GM21619 (cell line): ENCODE results near the gene MLYCD.

Experiments
- ATAC-seq: cut with Tn5 transposase; IDR thresholded peaks from one replicate; pipeline ENCODE4 v1.9.1; 2021; ENCODE audit not compliant: unreplicated experiment

MLYCD gene

DNA sequence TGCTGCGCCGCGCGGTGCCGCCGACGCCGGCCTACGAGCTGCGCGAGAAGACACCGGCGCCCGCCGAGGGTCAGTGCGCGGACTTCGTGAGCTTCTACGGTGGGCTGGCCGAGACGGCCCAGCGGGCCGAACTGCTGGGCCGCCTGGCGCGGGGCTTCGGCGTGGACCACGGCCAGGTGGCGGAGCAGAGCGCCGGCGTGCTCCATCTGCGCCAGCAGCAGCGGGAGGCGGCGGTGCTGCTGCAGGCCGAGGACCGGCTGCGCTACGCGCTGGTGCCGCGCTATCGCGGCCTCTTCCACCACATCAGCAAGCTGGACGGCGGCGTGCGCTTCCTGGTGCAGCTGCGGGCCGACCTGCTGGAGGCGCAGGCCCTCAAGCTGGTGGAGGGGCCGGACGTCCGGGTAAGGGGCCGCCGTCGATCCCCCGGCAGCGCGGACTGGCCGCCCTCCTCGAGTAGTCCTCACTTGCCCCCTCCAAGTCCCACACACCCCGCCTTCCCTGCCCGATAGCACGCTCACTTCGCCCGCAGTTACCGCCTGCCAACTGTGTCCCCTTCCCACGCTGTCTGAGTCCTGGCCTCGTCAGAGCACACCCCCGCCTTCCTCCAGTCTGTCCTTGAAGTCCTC is 470 bp downstream of the MLYCD start:
- ATAC-seq = peak; percentile 59

GRCh38 chr16:83899978-83900377 is 1.1 kb downstream of the MLYCD start:
- no peak for ATAC-seq

DNA sequence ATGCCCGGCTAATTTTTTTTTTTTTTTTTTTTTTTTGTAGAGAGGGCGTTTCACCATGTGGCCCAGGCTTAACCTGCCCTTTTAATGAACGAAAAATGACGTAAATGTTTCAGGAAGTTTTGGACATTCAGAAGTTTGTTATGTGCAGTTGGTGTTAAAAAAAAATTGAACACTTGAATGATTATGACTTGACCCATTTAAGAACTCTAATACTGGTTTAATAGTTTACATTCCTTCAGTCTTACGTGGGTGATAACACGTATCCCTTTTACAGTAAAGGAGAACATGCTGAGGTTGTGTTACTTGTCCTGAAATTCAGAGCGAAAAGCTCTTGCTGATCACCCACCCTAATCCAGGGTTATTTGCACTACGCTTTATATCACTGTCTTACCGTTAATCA is 1.7 kb downstream of the MLYCD start:
- no peak for ATAC-seq

- no peak for ATAC-seq
Observed at GRCh38 chr16:83901101-83901500, 2.2 kb downstream of the MLYCD start.

DNA sequence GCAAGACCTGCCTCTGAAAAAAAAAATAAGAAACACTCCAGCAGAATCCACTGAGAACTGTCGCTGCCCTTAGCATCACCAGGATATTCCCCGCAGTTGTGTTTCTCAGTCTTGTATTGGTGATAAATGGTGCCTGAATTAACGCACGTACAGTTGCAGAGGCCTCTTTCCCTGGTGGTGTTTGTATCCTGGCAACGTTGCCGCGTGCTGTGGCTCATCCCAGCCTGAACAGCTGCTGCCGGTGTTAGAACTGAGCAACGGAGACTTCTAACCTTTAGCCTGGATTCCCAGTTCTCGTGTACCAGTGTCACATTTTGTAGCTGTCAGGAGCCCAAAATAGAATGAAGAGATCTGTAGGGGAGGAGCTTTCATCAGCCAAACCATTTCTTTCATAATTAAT is 4.8 kb downstream of the MLYCD start:
- ATAC-seq = no peak

GRCh38 chr16:83906683-83907082 is 7.8 kb downstream of the MLYCD start:
- ATAC-seq = no peak

DNA sequence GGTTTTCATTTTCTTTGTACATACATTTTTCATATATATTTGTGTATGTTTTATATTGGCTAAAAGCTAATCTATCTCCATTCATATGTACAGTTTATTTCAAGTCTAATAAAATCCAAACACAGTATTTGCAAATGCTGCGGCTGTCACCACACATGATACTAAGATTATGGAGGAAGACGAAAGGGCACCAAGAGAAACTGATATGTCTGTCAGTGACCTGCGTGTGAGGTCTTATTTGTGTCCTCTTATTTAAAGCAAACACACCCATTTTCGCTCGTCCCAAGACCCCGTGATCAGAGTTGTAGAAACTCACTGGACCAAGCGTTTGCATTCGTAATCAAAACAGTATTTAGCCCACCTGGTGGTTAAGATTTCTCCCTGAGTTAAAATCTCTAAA is 8.2 kb downstream of the MLYCD start:
- no peak for ATAC-seq

DNA sequence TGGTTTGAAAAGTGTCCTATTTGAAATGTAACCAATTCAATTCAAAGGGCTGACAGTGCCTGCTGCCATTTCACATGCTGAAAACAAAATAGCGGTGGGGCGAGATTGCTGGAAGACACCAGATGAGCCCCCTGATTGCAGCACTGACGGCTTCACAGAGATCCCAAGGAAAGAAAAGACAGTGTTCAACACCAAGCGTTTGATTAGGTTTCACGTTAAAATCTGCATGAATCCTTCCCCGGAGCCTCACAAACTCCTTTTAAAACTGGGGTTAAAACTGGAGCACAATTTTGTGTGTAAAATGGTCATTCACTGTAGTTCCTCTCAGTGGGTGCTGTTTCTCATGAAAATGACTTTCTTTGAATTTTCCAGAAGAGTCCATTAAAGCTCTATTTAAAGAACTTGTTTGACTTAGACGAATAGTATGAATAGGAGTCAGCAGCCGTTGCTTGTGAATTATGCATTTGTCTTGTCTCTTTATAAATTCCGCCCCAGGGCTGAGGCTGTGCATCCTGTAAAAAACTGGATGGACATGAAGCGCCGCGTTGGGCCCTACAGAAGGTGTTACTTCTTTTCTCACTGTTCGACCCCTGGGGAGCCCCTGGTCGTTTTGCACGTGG is 8.8 kb downstream of the MLYCD start:
- ATAC-seq = no peak

- ATAC-seq = no peak
Observed at GRCh38 chr16:83908798-83909197, 9.9 kb downstream of the MLYCD start.

GRCh38 chr16:83911290-83911689 is 12.4 kb downstream of the MLYCD start:
- no peak for ATAC-seq

GRCh38 chr16:83912519-83913244 is 13.8 kb downstream of the MLYCD start:
- no peak for ATAC-seq

DNA sequence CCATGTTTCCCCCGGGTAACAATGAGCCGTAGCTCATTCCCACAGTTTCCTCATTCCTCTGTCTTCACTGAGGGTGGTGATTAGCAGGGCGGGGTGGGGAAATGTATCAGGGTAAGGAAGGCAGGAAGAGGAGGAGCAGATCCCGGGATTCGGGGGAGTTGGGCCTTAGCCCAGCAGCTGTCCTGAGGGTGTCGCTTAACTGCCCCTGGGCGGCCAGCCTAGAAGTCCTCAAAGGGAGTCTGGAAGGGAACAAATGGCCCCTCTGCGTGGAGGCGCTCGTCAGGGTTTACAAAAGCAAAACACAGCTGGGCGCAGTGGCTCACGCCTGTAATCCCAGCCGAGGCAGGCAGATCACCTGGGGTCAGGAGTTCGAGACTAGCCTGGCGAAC is 14.3 kb downstream of the MLYCD start:
- no peak for ATAC-seq

GRCh38 chr16:83914091-83914710 is 15.3 kb downstream of the MLYCD start:
- ATAC-seq = no peak

DNA sequence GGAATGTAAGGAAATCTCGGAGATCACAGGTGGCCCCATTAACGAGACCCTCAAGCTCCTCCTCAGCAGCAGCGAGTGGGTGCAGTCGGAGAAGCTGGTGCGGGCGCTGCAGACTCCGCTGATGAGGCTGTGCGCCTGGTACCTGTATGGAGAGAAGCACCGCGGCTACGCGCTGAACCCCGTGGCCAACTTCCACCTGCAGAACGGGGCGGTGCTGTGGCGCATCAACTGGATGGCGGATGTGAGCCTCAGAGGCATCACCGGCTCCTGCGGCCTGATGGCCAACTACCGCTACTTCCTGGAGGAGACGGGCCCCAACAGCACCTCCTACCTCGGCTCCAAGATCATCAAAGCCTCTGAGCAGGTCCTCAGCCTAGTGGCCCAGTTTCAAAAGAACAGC is 16.2 kb downstream of the MLYCD start:
- ATAC-seq = no peak

DNA sequence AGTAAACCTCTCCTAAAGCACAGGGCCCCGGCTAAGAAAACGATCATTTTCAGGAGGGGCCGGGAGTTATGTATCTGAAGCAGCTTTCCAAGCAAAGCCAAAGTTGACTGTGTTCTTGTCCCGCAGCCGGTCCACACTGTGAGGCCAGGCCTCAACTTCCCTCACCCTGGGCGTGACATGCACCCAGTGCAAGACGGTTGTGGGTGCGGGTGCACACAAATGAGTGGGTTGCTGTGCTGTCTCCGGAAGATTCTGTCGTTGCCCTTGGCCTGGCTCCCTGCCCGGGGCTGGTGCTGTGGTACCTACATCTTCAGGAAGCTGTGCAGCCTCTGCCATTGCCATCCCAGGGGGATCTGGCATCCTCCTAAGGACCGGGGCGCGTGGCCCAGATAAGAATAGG is 16.6 kb downstream of the MLYCD start:
- ATAC-seq = no peak

DNA sequence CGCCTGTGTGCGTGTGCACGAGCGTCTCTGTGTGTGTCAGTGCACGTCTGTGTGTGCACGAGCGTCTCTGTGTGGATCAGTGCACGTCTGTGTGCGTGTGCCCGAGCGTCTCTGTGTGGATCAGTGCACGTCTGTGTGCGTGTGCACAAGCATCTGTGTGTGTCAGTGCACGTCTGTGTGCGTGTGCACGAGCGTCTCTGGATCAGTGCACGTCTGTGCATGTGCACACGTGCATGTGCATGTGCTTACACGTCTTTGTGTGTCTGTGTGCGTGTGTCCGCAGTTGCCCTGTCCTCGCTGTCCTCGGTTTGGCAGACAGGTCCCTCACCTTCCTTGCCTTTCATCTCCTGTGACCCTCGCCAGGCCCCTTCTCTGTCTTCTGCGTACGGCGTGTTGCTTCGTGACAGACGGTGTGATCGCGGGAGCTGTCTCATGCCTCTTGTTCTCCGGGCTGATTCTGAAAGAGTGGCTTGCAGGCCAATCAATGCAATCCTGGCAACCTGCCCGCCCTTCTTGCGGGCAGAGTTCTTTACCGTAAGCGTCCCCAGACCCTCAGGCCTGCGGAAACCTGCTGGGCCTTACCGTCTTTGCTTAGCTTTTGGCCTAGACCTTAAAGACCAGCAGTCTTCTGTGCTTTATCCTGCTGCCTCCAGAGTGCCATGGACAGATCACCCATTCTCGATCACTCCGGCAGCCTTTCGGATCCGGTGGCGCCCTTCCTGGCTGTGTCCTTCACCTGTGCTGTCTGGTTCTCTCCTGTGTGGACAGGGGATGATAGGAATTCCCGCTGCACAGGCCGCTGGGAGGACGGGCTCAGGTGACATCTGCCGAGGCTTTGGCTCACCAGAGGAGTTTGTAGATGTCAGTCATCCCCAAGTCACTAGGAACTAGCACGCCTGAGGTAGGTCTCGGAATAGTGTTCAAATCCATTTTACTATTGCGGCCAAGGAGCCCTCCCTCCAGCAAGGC is 18.5 kb downstream of the MLYCD start:
- no peak for ATAC-seq

- ATAC-seq = no peak
Observed at GRCh38 chr16:83920894-83921491, 22.1 kb downstream of the MLYCD start.

DNA sequence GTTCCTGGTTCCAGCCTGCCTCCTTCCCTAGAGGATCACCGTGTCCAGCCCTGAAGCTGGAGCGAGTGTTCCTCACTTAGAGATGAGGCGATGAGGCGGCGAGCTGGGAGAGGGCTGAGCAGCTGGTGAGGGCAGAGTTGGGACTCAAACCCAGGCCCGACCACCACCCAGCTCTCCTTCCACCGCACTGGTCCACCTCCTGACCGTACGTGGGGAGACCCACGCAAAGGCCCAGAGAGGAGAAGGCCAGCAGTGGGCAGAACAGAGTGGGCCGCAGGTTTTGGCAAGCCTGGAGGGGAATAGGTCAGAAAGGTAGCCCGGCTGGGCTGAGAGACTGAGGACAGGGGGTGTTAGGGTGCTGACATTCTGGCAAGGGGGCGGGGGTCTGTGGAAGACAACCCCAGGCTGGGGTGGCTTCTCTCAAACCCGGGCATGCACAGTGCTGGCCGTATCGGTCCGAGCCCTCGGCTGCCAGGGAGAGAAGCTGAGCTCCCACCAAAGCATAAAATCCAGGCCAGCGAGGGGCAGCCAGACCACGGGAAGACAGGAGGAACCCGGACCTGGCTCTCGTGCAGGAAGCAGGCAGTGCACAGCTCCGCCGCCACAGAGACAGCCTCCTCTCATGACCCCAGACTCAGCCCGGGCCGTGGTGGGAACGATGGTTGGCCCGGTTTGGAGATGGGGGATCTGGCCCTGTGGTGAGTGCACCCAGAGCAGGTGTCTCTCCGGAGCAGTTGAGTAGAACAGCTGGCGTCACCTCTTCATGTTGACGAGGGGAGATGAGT is 24.9 kb downstream of the MLYCD start:
- ATAC-seq = no peak

DNA sequence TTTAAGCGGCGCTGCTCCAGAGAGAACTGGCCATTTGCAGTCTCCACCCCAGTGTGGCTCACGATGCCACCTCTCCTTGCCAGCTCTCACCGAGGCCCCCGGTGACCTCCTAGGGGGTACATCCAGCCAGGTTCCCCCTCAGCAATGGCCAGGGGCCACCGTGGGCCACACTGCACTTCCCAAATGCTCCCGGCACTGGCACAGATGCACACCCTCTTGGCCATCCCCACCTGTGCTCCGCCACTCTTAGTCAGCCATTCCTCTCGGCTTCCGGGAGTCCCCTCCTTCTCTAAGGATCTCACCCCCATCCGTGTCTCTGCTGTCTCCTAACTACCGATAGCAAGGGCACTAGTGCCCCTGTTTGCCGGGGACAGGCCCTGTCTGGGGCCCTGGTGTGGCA is 25.8 kb downstream of the MLYCD start:
- no peak for ATAC-seq
